GM19438 (cell line): ENCODE data around the gene SLC8A1.

Experiments
- ATAC-seq: cut with Tn5 transposase; IDR thresholded peaks from one replicate; pipeline ENCODE4 v1.9.1; 2021; ENCODE audit warnings: low read depth; ENCODE audit not compliant: unreplicated experiment

The SLC8A1 gene

DNA sequence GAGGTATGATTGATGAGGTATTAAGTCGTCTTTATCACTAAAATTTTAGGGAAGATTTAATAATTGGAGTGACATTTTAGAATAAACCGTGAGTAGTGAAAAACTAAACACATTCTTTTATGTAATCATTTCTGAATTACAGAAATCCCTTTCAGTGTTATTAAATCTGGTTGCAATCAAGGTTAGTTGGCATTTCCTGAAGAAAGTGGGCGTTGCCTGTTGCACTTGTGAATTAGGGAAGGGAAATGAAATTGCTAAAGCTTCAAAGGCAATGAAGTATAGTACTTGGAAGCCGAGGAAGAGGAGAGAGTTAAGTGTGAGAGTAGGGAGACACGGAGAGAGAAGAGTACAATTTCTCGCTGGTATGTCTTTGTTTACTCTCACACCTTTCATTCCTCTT is 274.5 kb downstream of the SLC8A1 start:
- no peak for ATAC-seq

DNA sequence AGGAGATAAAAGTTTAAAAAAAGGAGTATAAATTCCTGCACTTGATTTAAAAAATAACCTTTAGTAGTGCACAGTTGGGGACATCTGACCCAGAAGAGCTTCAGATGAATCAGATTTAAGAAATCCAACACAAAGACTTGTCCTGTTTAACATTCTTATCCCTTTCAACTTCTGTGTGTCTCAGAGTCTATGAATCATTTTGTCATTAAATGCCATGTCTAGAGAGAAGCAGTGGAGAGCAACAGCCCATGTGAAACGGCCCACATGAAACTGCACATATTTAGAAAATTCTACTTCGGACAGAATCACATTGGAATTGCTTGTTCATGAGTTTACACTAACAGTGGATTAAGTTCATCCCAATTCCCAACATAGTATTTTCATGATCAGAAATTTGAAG is 278.6 kb downstream of the SLC8A1 start:
- no peak for ATAC-seq

DNA sequence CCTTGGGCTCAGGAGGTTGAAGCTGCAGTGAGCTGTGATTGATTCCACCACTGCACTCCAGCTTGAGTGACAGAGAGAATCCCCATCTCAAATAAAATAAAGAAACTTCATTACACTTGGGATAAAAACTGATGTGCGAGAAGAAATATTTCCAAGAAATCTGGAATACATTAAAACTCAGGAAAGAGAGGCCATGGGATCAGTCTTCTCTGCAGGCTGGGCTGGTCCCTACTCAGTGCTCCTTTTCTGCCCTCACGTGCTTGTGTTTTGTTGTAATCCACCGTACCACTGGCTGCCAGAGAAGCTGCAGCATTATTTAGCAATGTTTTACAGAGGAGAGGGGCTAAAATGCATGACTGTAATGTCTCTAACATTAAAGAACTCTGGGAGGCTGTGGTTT is 282.0 kb downstream of the SLC8A1 start:
- ATAC-seq, result no peak

DNA sequence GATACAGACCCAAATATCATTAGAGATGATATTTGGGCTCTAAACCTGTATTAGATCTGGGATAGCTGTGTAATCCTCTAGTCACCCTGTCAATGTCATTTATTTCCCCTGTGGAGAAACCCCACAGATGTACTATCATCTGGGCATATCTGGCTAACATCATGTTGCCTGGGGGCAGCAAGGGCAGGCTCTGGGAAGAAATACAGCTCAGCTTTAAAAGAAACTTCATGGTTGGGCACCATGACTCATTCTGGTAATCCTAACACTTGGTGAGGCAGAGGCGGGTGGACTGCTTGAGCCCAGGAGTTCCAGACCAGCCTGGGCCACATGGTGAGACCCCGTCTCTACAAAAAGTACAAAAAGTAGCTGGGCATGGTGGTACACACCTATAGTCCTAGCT is 282.5 kb downstream of the SLC8A1 start:
- no peak for ATAC-seq

DNA sequence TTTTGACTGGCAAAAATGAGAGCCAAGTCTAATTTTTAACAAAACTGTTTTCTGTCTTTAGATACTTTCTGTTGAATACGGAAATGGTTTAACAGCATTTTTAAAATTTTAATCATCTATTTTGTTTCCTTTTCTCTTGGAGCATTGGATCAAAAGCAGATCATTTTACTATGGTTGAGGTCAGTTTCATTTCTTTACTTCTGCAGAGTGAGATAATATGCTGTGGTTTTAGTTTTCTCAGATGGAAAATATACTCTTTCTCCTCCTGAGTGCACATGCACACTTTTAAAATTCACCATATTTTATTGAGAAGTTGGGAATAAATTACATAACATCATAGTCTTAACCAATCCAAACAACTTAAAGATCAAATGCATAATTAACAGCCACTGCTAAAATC is 283.3 kb downstream of the SLC8A1 start:
- ATAC-seq, result no peak

DNA sequence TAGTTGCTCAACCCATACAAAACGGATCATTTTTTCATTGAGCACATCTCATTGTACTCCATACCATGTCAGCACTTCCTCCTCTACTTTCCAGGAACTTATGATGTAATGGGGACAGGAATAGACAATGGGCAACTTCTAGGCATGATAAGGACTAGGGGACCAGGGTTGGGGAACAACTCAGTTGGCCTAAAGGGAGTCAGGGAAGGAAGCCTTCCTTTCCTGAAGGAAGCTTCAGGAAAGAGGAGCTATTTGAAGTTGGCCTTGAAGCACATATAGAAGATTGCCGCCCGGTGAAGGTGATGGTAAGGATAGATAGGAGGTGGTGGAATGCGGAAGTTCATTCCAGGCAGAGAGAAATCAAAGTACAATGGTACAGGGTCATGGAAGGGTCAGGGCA is 283.9 kb downstream of the SLC8A1 start:
- ATAC-seq, result no peak

DNA sequence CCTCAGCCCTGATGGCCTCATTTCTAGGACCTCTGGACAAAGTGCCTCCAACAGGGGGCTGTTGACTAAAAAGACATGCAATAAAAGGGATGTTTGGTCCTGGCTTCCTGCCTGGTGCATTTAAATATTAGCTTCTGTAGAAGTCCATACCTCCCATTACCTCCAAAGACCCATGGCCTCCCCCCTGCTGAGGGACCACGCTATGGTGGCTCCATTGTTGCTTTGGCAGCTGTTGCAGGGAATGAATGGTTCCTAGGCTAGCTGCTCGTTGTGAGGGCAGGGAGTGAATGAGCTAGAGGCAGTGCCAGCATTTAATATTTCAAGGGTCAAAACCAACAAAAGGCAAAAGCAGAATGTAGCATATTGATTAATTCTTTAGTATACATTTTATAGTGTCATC is 285.9 kb downstream of the SLC8A1 start:
- ATAC-seq, result no peak

DNA sequence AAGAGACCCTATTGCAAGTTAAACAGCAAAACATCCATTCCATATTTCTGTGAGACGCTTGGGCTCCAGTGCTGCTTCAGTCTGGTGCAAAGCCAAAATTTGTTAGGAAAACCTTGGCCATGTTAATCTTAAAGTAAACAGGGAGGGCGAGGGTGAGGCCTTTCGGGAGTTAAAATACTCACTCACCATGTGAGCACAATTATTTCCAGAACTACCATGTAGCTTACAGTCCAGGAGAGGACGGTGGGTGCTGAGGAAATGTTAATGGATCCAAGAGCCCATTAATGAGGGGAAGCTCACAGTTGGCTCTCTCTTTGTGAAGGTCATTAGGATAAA is 286.4 kb downstream of the SLC8A1 start:
- no peak for ATAC-seq

DNA sequence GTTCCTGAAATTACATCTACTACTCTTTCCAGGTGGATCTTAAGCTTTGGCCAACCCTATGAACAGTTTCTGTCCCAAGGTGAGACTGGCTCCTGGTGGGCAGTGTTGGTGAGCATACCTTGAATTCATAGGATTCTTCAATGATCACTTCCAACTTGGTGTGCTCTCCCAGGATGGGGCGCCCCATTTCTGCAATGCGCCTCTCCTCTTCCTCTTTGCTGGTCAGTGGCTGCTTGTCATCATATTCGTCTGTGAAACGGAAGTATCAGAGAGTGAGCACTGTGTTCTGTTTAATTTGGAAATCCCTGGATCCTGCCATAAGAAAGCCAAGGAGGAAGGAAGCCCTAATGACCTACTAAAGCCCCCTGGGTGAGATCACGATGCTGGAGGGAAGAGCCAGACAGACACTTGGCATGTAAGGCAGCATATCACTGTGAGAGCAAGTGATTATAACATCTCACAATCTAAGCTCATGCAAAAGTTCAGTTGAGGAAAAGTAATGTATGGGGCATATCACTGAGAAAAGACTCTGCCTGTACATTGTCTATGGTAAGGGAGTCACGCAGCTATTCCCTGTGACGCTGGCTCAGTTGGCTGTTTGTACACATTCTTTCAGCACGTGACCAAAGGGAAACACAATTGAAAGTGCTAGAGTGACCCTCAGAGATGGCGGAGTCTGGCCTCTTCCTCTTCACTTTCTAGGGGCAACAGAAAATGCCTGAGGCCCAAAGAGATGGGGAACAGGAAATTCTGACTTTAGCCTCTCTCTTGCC is 287.0 kb downstream of the SLC8A1 start:
- no peak for ATAC-seq

DNA sequence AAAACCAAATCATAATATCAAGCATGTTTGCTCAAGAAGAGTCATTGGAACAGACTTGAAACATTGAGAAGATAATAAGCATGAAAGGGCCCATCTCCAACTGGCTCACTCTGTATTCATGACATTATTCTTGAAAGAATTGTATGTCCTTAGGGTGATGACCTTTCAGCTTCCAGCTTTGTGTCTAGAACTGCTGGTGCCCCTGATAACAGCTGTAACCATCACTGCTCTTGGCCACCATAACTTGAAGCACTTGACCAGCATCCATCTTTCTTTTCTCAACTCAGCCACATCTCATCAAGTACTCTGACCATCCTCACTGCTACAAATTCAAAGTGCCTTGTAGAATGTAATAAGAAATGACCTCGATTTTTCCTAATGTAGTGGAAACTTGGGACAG is 289.9 kb downstream of the SLC8A1 start:
- ATAC-seq, result no peak

DNA sequence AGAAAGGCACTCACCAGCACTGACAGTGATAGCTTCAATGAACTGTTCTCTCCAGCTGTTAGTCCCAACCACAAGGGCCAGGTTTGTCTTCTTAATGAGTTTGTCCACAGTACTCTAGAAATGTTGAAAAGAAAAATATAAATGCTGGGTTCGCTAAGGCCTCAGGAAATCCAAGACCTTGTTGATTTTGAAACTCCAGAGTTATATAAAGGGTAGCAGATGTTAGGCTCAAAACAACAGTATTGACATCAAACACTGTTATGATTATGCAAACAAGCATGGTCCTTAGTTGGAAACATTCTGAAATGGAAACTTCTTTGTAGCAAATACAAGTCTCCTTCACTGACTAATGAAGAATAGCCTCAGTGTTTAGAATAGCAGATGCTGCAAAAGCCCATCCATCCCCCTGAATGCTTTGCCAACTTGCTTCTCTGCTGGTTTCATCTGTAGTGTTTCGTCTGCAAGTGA is 291.1 kb downstream of the SLC8A1 start:
- no peak for ATAC-seq

DNA sequence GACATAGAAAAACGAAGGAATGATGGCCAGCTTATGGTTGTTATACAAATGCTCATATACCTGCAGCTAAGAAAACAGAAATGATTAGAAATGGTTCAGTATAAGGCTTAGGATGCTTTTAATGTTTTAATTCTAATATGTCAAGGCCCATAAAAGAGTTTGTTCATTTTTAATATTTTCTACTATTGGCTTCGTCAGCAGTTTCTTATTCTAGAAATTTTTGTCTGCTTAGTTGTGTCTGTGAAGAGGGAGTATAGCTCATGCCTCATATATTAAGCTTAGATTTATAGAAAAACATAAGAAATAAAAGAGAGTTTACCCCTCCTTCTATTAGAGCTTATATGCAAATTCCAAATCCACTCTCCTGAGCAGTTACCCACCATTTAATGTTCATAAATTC is 292.6 kb downstream of the SLC8A1 start:
- no peak for ATAC-seq

DNA sequence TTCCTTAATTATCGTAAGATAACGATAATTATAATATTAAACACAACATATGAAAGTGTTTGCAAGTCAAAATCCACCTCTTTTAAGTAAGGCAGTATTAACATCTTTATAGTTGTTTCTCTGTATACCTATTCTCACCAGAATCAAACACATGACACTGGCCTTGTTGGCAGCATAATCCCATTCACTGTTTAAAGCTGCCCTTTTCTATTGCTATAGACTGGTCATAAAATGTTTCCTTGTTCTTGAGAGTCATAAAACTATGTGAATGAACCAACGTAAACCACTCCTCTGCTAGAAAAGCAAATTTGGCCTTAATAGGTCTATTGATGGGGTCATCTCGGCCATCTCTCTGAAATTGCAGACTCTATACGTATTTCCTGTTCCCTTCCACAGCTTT is 293.1 kb downstream of the SLC8A1 start:
- no peak for ATAC-seq

DNA sequence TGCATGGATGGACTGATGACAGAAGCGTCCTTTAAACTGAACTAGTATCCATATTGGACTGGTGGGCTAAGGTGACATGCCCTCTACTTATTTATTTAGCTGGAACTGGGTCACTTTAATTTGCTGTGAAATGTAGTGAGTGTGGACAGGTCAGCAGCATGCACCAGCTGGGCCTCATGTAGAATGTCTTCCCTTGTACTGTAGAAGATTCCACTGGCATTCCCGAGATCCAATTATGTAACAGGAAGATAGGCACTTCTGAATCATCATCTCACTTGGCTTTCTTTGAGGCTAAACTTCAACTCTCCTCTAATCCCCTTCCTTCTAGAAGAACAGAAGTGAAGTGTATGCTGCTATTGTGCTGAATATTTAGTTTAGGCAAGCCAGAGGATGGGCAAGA is 296.2 kb downstream of the SLC8A1 start:
- no peak for ATAC-seq

DNA sequence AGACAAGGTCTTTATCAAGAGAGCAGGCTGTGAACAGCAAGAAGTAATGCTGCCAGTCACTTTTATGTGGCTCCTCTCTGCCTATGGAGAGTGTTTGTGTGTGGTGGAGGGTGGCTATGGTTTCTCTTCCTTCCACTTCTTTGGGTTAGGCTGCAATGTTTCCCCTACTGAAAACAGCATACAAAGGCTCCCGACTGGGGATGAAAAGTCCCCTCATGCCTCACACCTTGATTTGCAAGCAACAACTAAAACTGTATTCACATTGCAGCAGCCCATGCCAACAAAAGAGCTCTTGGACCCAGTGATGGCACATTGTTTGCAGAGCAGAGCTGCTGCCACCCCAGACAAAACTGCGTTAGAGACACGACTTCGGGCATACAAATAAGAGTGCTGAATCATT is 301.6 kb downstream of the SLC8A1 start:
- no peak for ATAC-seq

DNA sequence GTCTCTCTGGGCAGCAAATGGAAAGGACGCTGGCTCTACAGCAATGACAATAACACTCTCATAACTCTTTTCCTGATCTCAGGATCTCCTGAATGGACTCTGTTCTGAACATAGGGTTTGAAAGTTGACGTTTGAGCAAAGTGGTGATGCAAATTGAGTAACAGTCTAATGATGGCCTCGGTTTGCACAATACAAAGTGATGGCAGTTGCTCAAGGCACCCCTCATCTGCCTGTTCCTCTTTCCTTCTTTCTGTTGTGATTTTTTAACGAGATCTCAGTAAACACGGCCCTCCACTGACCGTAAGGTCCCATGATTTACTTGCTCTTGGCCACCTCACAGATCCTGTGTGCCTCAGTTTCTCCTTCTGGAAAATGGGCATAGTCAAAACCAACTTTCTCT is 303.6 kb downstream of the SLC8A1 start:
- ATAC-seq, result no peak

DNA sequence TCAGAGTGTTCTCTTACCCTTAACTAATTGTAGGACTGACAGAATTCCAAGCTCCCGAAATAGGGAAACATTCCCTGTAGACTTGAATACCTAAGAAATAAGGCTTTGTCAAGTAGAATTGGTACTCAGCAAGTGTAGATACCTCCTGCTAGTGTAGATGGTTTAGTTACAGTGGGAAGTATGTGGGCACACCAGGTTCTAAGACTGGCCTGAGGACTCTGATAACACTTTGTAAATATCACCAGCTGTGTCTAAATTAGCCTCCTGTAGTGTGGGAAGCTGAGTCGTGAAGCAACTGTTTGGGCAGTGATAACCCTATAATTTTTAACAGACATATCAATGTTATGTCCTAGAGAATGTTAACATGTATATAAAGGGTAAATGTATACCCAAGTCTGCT is 304.5 kb downstream of the SLC8A1 start:
- ATAC-seq, result no peak

DNA sequence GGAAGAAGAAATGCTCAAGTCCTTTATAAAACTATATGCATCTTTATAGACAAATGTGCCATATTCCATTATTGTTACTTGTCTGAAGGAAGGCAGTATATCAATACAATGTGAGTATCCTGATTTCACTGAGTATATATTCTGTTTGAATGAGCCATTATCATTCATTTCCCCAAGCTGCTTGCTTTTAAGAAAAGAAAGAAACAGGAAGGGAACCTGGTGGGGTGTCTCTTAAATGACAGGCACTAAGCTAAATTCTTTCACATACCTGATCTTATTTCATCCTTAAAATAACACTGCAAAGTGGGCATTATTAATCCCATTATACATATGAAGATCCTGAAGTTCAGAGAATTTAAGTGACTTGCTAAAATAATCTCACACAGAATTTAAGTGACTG is 307.9 kb downstream of the SLC8A1 start:
- ATAC-seq, result no peak

DNA sequence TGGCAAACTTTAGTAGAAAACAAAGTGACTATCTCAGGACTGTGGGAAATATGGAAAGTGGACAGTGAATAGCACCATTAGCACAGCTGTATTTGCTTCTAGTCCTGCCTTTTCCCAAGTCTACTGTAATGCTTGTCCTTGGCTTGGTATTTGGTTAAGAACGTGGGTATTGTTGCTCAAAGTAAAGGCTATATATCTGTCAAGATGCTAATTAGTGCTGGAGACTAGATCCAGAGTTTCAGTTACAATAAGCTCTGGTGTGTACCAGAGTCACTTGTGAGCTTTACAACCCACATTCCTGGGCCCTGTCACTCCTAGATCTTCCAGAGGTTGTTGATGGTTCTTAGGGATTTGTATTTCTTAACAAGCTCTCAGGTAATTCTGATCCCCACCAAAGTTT is 313.6 kb downstream of the SLC8A1 start:
- no peak for ATAC-seq

DNA sequence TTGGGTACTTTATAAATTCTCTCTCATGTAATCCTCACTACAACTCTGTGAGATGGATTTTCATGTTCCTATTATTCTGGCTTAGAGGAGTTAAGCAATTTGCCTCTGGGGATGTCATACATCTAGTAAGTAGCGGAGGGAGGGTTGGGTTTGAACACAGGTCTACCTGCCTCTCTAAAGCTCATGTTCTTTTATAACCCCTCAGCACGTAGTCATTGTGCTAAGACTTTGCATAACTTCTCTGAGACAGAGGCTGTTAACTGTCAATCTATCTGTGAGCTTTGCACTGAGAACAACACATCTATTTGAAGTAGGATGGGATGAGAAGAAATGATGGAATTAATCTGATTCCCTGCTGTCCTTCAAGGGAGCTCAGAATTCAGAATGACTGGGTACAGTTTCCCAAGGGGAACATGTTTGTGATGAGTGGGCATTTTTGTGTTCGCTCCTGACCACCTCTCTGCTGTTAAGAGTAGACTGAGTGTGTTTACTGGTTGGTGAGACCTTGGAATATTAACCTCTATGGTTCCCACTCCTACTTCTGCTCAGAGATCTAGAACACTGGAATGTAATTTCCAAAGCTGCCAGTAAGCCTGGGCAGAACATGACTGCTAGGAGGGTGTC is 320.7 kb downstream of the SLC8A1 start:
- ATAC-seq, result no peak

DNA sequence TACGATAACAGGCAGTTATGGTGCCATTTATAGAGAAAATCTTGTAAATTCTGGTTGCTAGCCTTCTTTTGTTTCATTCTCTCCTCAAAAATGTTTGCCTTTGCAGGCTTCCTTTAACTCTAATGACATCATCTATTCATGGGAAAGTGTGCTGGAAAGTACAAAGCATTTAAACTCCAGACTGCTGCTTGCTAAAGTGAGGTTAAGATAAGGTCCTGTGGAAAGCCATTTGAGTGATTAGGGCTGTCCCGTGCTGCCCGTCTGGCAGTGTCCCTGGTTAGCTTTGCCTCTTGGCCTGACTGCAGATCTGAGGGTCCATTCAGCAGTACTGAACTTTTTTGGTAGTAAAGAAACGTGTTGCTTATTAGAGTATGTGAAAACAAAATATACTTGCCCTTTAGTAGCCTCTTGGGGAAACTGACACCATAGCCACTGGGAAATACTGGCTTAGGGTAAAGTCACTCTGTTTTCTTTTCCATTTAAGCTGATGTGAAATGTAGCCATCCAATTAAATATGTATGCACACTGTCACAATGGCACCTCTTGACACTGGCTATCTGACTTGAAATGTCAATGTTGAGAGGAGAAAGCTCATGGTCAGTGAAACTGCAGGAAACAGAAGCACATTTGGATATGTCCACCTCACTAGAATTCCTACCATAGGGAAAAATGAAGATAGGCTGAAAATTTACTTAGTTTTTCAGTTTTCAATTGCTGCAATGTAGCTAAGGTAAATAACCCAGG is 321.5 kb downstream of the SLC8A1 start:
- ATAC-seq, result no peak

DNA sequence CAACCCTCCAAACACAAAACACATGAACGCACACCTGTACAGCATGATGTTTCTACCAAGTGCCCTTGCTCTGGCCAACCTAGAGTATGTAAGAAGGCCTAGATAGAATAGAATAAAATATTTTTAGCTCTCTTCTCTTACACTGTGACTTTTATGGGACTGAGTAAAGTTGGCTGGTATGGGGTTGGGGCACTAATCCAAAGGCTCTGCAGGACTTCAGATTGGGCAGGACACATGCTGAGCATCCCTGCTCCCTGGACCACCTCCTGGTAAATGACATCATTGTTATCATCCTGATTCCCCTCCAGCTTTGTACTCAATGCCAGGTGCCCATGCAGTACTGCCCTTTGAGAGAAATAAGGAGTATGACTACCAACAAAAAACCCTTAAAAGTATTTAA is 322.2 kb downstream of the SLC8A1 start:
- no peak for ATAC-seq
